Left cardiac atrium (tissue), 4 donors: ENCODE results near the gene HUNK. TPM values are rescaled to one million over a fixed set of nuclear protein-coding genes. Genes with fewer than 3 reads are reported as not detected.

Experiments used
- ATAC-seq, 2 donors: fragments of 200-7000 bp; cut with Tn5 transposase; one replicate each; pipeline ENCODE4 v1.9.1; 2020; ENCODE audit warnings: mild to moderate bottlenecking in 2 of 2, moderate library complexity in 2 of 2
- DNase-seq: peaks from one replicate; pipeline ENCODE4 v3.0.0-alpha.2; 2020
- intact Hi-C, 2 donors: fragments of 100-400 bp; cut with DNase I; formaldehyde crosslinking; loops; one replicate each; pipeline versions ENCODE4 v1.14.1 to v1.15.1; 2022 to 2023
- total RNA-seq, 2 donors: library from RNA; stranded (reverse); fragmentation: NEBNext Ultra II Directional; extraction: Animal tissue kit (Norgen Biotek cat#: 25700); gene quantifications; one replicate each; pipeline ENCODE4 v1.2.1, GENCODE V29; 2021
- donor health status: DM: no; HTN: yes; CAD: no.
- donor health status: DM: no; HTN: yes; CAD: no; lungs with severe emphysema.
- donor health status: DM: yes; HTN: yes; CAD: no.
- donor health status: Dilated cardiomyopathy.

Gene HUNK
- total RNA-seq, 2 donors from 2014 or later, result 0.38 to 1.7 TPM

DNA sequence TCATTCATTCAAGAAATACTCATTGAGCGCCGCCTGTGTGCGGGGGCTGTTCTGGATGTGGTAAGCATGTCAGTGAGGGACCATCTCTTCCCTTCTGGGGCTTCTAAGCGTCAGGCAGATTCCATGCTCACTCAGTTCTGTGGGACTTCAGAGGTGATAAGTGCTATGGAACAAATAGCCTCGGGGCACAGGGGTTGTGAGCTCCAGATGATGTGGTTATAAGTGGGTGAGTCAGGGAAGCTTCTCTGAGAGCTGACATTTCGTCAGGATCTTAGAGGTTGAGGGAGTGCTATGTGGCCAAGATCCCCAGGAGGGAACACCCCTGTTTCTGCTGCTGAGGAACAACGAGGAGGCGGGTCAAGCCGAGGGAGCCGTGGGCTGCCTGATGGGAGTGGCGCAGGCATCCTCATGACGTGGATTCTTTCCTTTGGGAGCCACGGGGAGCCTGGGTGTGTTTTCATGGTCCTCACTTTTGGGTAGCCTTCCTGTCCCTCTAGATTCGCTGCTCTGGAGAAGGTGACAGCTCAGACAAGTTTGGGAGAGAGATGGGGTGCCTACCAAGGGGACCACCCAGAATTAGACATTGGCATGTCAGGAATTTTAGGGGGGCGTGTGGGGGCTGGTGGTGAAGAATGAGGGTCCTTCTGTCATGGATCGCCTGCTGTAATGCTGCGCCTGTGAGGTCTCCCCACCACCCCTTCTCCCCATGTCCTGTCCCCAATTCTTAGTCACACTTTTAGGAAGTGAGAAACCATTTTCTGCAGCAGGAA is 38.5 kb downstream of the HUNK start:
- intact Hi-C loops, result no loop called here
- DNase-seq (no peak), ATAC-seq (no peak)

- DNase-seq, result no peak
- ATAC-seq, result no peak
- intact Hi-C loops, result no loop called here
Observed at GRCh38 chr21:31912501-31912900, 39.7 kb downstream of the HUNK start.

GRCh38 chr21:31913182-31913608 is 40.4 kb downstream of the HUNK start:
- intact Hi-C loops, result no loop called here
- no peak for DNase-seq
- no peak for ATAC-seq

GRCh38 chr21:31914472-31914871 is 41.7 kb downstream of the HUNK start:
- DNase-seq (no peak), ATAC-seq (no peak)
- intact Hi-C loops, result no loop called here

- ATAC-seq, result no peak
- DNase-seq, result no peak
- intact Hi-C loops, result no loop called here
Observed at GRCh38 chr21:31915566-31915965, 42.7 kb downstream of the HUNK start.

DNA sequence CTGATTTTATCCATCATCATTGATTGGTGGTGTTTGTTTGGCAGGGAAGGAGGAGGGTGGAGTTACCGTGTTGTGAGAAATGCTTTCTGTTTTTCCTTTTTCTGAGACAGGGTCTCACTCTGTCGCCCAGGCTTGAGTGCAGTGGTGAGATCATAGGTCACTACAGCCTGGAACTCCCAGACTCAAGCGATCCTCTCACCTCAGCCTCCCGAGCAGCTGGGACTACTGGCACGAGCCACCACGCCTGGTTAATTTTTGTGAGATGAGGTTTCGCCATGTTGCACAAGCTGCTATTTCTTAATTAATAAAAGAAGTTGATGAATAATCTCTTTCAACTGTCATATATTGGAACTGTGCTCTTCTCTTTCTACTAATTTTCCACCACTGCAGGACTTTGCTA is 44.3 kb downstream of the HUNK start:
- ATAC-seq (no peak), DNase-seq (no peak)
- intact Hi-C loops, result no loop called here

- no peak for ATAC-seq
- intact Hi-C loops, result no loop called here
Observed at GRCh38 chr21:31918250-31918775, 45.5 kb downstream of the HUNK start.

DNA sequence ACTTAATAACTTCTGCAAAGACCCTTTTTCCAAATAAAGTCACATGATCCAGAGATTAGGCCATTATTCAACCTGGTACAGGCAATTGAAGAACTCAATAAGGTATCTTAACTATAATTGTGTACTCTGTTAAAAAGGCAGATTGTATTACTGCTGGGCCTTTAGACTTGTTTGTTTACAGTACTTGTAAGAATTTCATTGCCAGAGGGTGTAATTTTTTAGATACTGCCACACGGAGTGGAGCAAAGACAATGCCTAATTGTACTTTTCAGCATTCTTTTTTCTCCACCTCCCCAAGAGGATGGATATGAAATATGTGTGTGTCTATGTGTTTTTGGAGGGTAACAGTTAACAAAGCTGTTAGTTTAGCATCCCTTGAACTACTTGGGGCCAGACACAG is 47.5 kb downstream of the HUNK start:
- ATAC-seq, result no peak
- intact Hi-C loops, result no loop called here

More at GRCh38 chr21:31918250-31918775, 45.5 kb downstream of the HUNK start:
- no peak for DNase-seq

DNA sequence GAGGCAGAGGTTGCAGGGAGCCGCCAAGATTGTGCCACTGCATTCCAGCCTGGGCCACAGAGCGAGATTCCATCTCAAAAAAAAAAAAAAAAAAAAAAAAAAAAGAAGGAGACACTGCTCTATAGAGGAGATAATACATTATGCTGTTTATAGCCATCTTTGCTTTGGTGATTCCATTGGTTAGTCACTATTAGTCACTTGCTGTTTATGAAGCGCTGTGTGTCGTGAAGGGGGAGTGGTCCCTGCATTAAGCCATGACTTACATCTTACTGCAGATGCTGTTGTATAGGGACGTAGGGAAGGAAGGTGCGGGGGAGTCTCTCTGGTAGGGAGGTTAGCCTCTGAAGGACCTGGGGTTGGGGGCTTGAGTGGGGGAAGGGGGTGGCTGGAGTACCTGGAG is 48.3 kb downstream of the HUNK start:
- intact Hi-C loops, result no loop called here
- no peak for ATAC-seq
- DNase-seq, result no peak

More for the DNA sequence above, 47.5 kb downstream of the HUNK start:
- DNase-seq, result no peak

GRCh38 chr21:31922881-31923280 is 50.1 kb downstream of the HUNK start:
- ATAC-seq, result no peak
- DNase-seq, result no peak
- intact Hi-C loops, result no loop called here

GRCh38 chr21:31923756-31924155 is 50.9 kb downstream of the HUNK start:
- ATAC-seq (no peak), DNase-seq (no peak)
- intact Hi-C loops, result no loop called here

GRCh38 chr21:31924548-31924947 is 51.7 kb downstream of the HUNK start:
- ATAC-seq, result no peak
- DNase-seq, result no peak
- intact Hi-C loops, result no loop called here

DNA sequence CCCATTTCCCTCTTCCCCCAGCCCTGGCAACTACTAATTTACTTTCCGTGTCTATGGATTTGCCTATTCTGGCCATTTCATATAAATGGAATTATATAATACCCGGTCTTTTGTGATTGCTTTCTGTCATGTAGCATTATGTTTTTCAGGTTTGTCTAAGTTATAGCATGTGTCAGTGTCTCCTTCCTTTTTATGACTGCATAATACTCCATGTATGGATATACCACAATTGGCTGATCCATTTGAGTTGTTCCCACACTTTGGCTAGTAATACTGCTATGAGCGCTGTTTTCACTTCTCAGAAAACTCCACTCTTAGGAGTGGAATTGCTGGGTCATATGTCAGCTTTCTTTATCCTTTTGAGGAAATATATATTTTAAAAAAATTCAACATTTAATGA is 53.7 kb downstream of the HUNK start:
- DNase-seq (no peak), ATAC-seq (no peak)
- intact Hi-C loops, result no loop called here

GRCh38 chr21:31927689-31928353 is 55.0 kb downstream of the HUNK start:
- intact Hi-C loops, result no loop called here
- DNase-seq (no peak), ATAC-seq (no peak)

- no peak for DNase-seq
- intact Hi-C loops, result no loop called here
- no peak for ATAC-seq
Observed at GRCh38 chr21:31928656-31929055, 55.8 kb downstream of the HUNK start.

DNA sequence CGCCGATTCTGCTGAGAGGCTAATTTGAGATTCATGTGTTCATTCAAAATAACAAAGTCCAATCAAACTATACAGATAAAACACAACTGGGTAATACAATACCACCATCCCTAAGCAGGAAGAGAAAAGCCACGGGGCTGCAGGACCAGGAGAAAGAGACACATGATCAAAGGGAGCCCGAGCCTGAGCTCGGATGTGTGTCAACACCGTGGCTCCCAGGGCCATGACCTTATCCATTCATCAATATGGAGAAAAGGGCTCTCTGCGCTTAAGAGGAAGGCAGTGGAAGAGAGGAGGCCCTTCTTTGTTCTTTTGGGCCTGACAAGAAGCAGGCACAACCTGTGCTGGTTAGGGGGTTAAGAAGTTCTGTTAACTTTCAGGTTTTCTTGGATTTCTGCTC is 56.7 kb downstream of the HUNK start:
- intact Hi-C loops, result no loop called here
- no peak for ATAC-seq
- no peak for DNase-seq

GRCh38 chr21:31930001-31930400 is 57.2 kb downstream of the HUNK start:
- ATAC-seq (no peak), DNase-seq (no peak)
- intact Hi-C loops, result no loop called here

GRCh38 chr21:31931644-31932469 is 59.0 kb downstream of the HUNK start:
- DNase-seq (no peak), ATAC-seq (no peak)
- intact Hi-C loops, result no loop called here

DNA sequence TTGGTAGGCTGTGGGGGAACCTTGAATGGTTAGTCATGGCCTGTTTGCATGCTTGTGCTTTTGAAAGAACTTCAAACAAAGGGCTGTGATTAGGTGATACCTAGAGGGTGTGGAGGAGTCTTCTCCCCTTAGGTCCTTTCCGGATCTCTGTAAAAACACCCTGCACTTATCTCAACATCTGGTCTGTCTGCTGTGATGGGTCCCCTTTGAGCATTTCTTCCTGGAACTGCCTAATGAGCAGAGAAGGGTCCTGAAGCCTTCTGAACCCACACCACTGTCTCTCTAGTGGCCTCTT is 59.6 kb downstream of the HUNK start:
- no peak for ATAC-seq
- intact Hi-C loops, result no loop called here

GRCh38 chr21:31937303-31937702 is 64.5 kb downstream of the HUNK start:
- no peak for ATAC-seq
- no peak for DNase-seq
- intact Hi-C loops, result no loop called here

More for the DNA sequence above, 59.6 kb downstream of the HUNK start:
- no peak for DNase-seq
